ENCODE measurements around the gene COG8.

GRCh38 chr16:69382421-69382820 is 43.1 kb upstream of the COG8 start:
- TF ChIP-seq SMC3 (IDR thresholded peaks at IDR 0.05; ENCODE audit: borderline replicate concordance, low read length) (no peak), EZH2 (IDR thresholded peaks at IDR 0.05; ENCODE audit: borderline replicate concordance, control insufficient read depth, low read depth, low read length) (no peak), RFX5 (IDR thresholded peaks at IDR 0.05; ENCODE audit: low read depth, low read length) (no peak), SMAD5 (IDR thresholded peaks at IDR 0.05; ENCODE audit: low read depth) (no peak), GABPA (IDR thresholded peaks at IDR 0.05; ENCODE audit: low read depth) (no peak), POLR2AphosphoS2 (IDR thresholded peaks at IDR 0.05; ENCODE audit: low read depth, low read length) (no peak), RAD21 (IDR thresholded peaks at IDR 0.05; ENCODE audit: insufficient read depth, low read depth, low read length) (no peak), TAF1 (IDR thresholded peaks at IDR 0.05; ENCODE audit: borderline replicate concordance, low read depth, low read length) (no peak), RCOR1 (conservative IDR thresholded peaks at IDR 0.05; ENCODE audit: low read depth, low read length) (no peak), CREB1 (IDR thresholded peaks at IDR 0.05; ENCODE audit: low read depth) (no peak), MAX (IDR thresholded peaks at IDR 0.05; ENCODE audit: low read depth, low read length) (no peak), MXI1 (IDR thresholded peaks at IDR 0.05; ENCODE audit: low read depth, low read length) (no peak), CTCF (IDR thresholded peaks at IDR 0.05 in 2 of 3, conservative IDR thresholded peaks at IDR 0.05 in 1 of 3; ENCODE audit: control insufficient read depth in 2 of 3, extremely low read depth in 1 of 3, insufficient read depth in 1 of 3, low read depth in 3 of 3, low read length in 3 of 3) (no peak)
